ENCODE data around the gene EPHB1.

EPHB1 gene

DNA sequence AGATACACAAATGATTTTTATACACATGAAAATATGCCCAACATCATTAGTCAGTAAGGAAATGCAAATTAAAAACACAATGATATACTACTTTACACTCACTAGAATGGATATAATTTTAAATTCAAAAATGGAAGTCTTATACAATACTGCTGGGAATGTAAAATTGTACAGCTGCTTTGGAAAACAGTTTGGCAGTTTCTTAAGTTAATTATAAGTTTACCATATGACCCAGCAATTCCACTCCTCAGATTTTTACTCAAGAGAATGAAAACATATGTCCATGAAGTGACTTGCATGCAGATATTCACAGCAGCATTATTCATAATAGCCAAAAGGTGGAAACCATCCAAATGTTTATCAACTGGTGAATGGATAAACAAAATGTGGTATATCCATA lies 281.3 kb downstream of the EPHB1 start:
- in situ Hi-C loops (cut with MboI; ENCODE audit: low sequenced_read_pairs) = no loop called here

DNA sequence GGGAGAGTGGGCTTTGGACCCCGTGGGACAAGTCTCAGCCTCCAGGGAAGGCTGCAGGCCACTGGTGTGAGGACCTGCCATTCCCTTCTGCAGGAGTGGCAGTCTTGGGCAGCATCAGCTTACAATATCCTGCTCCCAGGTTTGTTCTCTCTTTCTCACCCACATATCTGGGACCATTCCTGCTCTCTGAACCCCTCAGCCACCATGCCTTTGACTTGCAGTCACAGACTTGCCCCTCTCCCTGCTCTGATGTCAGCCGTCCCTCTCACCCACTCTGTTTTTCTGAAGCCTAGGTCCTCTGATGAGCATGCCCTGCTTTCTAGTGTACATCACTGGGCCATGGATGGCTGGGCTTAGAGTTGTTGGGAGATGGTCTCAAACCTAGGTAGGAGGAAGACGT lies 282.1 kb downstream of the EPHB1 start:
- in situ Hi-C loops (cut with MboI; ENCODE audit: low sequenced_read_pairs) = no loop called here

DNA sequence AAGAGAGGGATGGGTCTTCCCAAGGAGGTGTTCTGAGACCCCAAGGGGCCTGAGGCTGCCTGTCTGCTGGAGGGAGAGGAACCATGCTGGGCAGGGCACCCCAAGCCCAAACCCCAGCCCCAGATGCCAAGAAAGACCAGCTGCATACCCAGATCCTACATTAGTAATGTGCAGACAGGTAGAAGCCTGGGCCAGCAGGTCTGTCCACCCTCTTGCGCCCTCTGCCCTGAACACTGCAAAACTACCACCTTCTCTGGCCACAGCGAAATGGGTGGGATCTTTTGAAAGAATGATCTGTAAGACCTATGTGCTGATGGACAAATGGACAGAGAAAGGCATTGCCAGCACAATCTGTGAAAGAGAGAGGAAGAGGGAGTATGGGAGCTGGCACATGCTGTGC lies 283.2 kb downstream of the EPHB1 start:
- in situ Hi-C loops (cut with MboI; ENCODE audit: low sequenced_read_pairs) = no loop called here

DNA sequence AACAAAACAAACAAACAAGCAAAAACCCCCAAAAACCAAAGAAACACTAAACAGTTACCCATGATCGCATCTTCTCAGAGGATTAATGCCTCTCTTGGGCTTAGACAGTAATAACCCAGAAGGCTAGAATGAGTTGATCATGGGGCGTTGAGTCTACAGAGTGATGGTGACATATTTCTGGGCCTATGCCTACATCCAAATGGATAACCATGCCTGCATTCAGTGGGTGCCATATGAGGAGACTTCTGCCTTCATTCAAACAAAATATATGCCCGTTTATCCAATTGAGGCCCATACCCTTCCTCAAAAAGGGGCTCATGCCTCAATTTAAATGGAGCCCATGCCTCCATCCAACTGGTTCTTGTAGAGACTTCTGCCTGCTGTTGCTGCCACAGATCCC lies 284.0 kb downstream of the EPHB1 start:
- in situ Hi-C loops (cut with MboI; ENCODE audit: low sequenced_read_pairs) = no loop called here

DNA sequence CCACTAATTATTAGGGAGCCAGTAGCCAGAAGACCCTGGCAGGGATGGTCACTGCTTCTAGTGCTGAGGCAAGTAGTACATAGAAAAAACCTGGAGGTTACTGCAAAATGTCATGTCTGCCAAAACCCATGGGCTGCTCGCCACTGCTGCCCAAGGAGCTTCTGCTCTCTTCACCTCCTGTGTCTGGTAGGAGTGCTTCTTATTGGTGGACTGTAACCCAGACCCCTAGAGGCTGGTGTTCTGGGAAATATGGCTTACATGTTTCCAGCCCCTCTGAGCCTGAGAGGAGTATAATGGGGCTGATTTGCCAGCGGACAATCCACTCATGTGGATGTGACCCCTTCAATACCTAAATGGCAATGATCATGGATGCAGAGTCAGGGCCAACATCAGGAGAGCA lies 286.4 kb downstream of the EPHB1 start:
- in situ Hi-C loops (cut with MboI; ENCODE audit: low sequenced_read_pairs) = no loop called here

DNA sequence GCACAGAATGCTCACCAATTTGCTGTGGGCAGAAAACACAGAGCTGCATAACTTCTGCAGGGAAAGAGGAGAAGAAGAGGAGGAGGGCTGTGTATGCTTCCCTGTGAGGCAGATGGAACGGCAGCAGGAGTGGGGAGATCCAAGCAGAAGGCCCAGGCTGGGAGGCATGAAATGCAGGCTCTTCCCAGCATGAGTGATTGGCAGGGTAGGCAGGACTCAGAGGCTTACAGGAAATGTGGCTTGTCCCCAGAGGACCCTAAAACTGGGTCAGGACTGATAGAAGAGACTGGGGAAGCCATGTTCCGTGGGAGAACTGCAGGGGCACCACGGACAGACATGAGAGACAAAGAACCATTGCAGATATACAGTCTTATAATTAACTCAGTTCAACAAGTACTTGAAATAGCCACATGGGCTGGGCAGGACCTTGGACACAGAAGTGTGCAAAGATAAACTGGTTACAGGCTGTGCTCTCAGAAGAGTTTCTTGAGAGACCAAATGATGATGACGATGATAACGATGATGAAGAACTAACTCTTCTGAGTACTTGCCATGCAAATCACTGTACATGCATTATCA lies 286.9 kb downstream of the EPHB1 start:
- in situ Hi-C loops (cut with MboI; ENCODE audit: low sequenced_read_pairs) = no loop called here

DNA sequence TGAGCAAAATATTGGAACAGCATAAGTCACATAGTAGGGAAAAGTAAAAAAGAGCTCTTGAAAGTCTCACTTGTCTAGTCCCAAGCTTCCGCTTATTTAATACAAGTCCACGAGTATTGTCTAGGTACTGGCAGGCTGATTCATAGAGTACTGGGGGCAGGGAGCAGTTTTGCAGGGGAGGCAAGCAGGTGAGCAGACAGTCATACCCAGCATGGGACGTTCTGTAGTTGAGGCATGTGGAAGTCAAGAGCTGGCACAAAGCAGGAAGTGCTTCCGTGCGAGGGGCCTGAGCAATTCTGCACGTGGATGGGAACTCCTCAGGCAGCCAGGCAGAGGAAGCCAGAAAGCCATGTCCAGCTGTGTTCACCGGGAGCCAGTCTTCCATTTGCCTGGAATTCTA lies 287.6 kb downstream of the EPHB1 start:
- in situ Hi-C loops (cut with MboI; ENCODE audit: low sequenced_read_pairs) = no loop called here

DNA sequence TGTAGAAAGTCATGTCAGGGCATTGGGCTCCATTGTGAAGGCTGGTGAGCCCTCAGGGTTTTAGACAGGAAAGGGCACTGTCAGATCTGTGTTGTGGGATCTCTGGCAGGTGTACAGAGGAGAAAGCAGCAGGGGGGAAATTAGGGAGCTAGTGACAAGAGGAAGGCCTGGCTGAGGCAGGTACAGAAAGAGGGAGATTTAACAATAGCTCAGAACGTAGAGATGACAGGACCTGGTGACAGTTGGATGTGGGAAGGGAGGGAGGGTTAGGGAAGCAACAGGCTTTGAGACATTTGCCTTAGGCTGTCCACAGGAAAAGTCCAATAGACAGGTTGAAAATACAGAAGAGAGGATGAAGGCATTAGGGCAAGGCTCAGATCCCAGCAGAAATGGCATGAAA lies 288.1 kb downstream of the EPHB1 start:
- in situ Hi-C loops (cut with MboI; ENCODE audit: low sequenced_read_pairs) = no loop called here

DNA sequence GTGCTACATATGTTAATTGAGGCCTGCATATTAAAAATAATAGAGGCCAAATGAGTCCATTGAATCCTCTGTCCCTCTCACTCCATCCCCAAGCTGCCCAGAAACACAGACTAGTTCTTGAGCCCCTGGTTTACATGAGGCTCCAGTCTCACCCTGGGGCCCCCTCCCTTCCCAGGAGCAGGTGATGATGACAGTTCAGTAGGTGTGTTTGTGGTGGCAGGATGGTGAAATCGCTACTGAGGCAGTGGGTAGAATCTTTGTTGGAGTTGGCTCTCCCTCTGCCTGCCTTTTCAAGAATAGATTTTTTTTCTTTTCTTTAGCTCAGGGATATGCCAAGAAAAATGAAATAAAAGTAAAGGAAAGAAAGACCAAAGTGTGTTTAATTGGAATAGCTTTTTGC lies 288.7 kb downstream of the EPHB1 start:
- in situ Hi-C loops (cut with MboI; ENCODE audit: low sequenced_read_pairs) = no loop called here

DNA sequence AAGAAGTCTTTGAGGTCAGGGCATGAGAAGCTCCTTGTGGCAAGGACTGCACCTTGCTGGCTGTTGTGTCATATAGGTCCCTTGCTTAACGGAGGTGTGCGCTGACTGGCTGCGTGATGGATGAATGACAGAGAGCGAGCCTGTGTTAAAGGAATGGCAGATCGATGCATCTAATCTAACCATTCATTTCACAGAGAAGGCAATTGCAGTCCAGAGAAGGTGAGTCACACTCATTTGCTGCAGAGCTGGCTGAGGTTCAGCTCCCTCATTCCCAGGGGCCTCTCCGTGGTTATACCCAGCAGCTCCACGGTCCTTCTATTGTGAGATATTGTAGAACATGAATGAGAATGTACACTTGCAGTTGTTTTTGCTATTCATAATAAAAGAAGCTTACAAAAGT lies 289.3 kb downstream of the EPHB1 start:
- in situ Hi-C loops (cut with MboI; ENCODE audit: low sequenced_read_pairs) = no loop called here

DNA sequence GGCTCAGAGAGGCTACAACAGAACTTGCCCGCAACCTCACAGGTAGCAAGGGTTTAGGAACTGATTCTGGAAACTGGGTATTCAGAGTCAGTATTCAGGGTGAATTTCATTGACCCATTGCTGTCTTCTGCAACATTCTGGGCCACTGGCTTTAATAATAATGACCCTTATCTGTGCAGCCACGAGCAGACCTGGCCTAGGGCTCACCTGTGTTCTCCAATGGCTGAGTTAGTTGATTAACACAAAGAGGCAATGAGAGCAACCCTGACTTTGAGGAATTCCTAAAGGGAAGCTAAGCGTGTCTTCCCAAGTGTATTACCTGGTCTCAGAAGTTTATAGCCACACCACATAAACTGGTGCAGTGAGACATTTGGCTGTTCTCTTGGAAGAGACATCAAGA lies 289.9 kb downstream of the EPHB1 start:
- in situ Hi-C loops (cut with MboI; ENCODE audit: low sequenced_read_pairs) = no loop called here

DNA sequence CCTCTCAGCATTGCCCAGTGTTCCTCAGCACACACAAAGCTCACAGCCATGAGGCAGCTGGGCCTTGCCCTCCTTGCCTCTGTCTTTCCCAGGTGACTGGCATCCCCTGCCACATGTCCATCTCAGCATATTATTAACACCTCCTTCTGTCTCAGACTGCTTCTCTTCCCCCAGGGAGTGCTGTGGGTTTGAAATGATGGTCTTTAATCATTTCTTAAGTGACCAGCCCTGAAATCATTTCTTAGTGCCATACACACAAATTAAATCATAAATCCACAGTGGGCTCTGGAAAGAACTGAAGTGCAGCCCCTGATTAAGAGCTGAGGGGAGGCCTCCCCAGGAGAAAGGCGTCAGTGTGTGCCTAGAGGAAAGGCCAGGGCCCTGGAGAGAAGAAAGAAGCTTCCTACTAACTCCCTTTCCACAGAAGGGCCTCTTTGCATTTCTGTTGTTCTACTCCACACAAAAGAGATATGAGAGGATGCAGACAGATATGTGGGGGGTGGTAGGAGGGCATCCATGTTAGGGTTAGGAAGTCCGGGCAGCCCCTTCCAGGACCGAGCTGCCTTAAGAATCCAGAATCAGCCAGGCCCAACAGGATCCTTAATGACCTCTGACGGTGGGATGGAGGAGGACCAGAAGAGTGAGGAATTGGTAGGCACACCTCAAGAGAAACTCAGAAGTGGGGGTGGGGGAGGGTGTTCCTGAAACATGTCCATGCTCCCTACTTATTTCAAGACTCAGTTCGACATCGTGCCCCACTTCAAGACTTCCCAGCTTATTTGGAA lies 290.8 kb downstream of the EPHB1 start:
- in situ Hi-C loops (cut with MboI; ENCODE audit: low sequenced_read_pairs) = no loop called here

DNA sequence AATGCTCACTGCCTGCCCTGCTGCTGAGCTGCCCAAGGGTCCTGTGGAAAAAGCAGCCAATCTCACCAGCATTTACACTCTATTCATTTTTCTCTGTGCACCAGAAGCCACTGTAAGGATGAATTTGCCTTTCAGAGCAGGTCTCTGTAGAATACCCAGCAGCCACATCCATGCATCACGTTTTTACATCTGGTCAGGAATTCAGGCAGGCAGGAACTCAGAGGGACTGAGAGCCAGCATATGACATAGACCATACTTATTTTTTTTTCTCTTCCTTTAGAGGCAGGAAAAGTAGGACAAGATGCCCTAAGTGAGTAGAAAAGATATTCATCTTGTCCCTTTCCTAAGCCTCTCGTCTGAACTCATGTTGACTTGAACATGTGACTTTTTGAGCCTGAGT lies 292.7 kb downstream of the EPHB1 start:
- in situ Hi-C loops (cut with MboI; ENCODE audit: low sequenced_read_pairs) = no loop called here

DNA sequence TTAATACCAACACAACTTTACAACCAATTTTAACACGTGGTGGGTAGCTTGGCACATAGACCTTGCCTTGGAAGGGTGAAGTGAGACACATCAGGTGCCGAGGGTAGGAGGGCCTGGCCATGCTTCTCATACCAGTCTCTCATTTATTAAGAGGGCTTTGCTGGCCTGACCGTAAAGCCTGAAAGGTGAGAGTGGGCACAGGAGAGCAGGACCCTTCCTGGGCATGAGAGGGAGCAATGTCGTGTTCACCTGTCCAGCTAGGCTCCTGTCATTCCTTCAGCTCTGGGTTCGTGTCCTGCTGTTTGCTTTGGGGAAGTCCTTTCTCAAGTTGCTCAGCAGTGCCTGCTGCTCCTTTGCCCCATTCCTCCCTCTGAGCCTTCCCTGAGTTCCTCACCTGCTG lies 294.4 kb downstream of the EPHB1 start:
- in situ Hi-C loops (cut with MboI; ENCODE audit: low sequenced_read_pairs) = no loop called here

DNA sequence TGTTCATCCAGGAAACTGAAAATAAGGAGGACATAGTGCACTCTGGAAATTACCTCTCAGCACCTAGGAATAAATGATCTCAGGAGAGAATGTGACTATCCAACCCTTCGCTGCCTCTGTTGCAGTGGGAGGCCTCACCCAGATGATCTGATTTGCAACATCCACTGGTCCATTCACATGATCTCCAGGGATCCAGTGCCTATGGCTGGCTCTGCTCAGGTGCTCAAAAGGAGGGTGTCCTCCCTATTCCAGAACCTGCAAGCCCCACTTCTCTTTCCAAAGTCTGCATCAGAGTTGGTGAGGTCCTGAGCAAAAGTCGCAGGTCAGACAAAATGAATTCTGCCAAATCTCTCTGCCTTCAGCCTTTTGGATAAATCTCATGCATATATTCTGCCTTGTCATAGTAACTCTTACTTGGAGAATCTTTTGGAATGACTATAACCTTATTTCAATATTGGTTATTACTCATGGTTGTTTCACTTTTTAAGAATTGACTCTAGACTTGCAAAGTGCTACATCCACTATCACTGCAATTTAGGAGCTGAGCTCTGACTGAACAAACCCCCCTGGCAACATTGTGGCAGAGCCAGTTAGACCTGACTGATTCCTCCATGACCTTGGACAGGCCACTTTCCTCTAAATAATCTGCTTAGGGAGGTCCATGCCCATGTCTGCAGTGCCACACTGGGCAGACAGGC lies 295.1 kb downstream of the EPHB1 start:
- in situ Hi-C loops (cut with MboI; ENCODE audit: low sequenced_read_pairs) = no loop called here

DNA sequence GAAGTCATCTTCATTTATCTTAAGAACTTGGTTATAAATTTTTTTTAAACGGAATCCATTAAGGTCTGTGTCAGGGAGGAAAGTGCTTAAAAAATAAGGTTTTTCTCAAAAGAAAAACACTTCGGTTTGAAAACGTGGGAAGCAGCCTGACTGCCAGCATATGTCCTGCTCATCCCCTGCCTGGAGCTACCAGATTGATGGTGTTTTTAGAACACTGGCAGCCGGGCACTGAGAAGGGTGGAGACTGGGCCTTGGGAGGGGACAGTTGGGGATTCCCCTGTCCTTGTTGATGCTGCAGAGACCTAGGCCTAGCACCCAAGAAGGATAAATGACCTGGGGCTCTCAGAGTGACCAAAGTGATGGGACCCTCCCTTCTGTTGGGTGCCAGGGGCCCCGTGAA lies 296.9 kb downstream of the EPHB1 start:
- in situ Hi-C loops (cut with MboI; ENCODE audit: low sequenced_read_pairs) = no loop called here

DNA sequence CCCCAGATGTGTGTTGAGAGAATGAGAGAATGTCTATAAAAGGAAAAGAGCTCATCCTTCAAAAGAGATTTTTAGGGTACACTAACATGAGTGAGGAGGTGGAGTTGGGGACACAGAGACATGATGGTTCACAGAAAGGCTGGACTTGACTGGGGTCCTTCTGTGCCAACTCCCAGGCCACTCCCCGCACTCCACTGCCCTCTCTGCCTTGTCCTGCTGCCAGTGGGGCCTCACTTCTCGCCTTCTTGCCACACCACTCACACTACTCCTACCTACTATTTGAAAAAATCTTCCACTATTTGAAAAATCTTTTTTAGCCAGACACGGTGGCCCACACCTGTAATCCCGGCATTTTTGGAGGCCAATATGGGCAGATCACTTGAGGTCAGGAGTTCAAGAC lies 298.1 kb downstream of the EPHB1 start:
- in situ Hi-C loops (cut with MboI; ENCODE audit: low sequenced_read_pairs) = no loop called here

DNA sequence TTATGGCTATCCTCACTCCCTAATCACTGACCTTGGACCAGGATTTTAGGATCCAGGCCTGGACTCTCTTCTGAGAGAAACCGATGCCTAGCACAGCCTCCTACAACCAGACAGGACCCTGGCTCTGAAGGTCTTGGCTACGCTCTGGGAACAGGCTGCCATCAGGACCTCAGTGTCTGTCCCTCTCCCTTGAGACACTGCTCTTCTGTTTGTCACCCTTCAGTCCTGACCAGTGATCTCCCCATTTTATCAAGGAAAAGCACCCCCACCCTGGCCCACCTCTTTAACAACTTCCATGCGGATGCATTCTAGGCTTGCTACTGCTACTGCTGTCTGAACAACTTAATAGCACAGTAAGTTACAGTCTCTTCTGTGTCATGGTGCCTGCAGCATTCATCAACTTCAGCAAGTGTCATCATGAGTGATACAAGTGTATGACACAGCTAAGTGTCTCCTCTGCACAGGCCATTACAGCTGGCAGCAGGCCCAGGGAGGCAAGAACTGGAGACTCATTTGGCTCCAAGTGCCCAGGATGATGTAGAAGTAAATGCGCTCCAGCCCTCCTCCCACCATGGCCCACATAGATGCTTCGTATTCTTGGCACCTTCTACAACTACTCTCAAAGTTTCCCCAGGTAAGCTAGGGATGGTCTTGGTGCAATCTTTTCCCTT lies 302.4 kb downstream of the EPHB1 start:
- in situ Hi-C loops (cut with MboI; ENCODE audit: low sequenced_read_pairs) = no loop called here

DNA sequence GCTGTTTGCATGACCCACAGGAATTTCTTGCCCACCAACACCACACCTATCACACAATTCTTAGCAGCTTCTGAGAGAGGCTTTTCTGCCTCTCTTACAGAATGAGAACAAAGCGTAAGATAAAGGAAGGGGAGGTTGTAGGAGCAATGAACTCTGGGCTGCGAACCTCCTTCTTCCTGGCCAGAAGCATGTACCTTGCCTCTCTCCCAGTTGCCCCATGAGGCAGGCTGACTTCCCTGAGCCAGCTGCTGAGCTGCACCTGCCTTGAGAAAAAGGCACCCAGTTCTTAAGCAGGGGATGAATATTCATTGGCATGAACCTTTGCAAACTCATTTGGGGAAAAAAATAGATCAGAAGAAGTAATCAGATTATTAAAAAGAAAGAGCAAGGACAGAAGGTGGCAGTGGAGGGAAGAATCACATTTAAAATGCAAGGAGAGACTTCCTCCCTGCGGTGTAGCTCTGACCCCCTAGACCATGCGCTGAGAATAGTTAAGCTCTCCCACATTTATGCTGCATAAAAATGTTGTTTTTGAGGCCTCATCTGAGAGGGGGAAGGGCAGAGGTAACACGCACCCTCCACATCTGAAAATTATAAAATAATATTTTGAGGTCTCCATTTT lies 304.8 kb downstream of the EPHB1 start:
- in situ Hi-C loops (cut with MboI; ENCODE audit: low sequenced_read_pairs) = no loop called here

DNA sequence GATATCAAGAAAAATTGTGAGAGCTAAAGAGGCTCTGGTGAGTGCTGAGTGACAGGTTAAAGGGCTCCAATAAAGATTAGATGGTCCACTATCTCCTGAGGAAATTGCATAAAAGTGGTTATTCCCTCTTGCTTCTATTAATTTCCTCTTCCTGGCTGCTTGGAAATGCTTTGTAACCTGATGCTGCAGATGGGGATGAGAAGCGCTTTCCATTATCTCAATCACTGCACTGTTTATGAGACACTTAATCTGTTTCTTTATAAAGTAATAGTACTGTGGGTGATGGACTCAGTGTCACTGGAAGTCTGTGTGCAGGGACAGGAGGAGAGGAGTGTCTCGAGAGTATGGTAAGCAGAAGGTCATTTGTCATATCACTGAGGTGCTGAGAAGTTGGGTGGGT lies 305.3 kb downstream of the EPHB1 start:
- in situ Hi-C loops (cut with MboI; ENCODE audit: low sequenced_read_pairs) = no loop called here

DNA sequence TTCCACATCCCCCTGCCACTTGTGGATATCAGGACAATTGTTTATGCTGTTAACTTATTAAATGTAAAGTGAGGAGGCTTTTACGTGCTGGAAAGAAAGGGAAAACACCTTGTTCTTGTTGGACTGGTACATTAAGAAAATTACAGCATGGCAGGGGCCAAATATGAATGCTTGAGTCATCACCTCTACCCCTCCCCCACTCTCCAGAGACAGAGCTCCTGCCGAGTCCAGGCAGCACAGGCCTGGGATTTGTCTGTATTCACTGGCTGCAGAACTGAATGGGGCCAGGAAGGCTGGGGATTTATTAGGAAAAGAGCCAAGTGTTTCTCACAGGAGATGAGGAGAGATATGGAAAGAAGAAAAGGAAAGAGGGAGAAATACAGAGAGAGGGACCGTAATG lies 308.9 kb downstream of the EPHB1 start:
- in situ Hi-C loops (cut with MboI; ENCODE audit: low sequenced_read_pairs) = no loop called here
